HG02970 (cell line): ENCODE data around the gene PLCG1.

Experiments
- ATAC-seq: cut with Tn5 transposase; IDR thresholded peaks from one replicate; pipeline ENCODE4 v1.9.1; 2021; ENCODE audit warnings: mild to moderate bottlenecking, moderate library complexity, moderate number of reproducible peaks; ENCODE audit not compliant: unreplicated experiment, low FRiP score

PLCG1 gene

DNA sequence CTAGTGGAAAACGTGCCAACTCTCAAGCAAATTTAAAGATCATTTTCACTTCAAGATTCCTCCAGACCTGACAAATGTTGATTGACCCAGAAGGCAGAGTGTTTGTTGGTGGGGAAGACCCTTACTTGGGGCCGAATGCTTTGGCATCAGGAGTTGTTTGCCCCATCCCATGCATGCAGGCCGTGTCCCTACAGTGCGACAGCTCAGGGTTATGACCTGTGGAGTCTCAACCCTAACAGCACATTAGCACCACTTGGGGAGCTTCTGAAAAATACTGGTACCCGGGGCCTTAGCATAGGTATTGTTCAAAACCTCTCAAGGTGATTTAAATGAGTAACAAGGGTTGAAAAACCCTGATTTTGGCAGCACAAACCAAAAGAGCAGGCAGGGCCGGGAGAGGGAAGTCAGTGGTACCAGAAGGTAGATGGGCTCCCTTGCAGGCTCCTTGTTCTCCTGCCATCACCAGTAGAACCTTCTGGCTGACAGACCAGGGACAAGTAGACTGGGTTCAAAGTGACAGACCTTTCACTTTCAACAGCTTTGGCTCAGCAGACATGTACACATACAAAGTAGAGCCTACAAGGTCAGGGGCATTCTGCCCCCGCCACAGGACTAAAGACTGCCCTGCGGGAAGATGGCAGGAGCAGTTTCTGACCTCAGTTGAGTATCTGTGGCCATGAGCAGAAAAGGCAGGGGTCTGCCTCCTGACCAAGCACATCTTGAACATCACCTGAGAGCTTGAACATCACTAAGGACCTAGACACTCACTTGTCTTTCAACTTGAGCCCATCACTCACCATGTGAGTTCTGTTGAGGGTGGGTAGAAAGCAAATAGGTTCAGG, 39.6 kb downstream of the PLCG1 start:
- no peak for ATAC-seq

- ATAC-seq = no peak
Measured at GRCh38 chr20:41177636-41178035, 40.3 kb downstream of the PLCG1 start.

GRCh38 chr20:41178495-41178894, 41.2 kb downstream of the PLCG1 start:
- ATAC-seq = no peak

GRCh38 chr20:41178904-41179432, 41.6 kb downstream of the PLCG1 start:
- ATAC-seq = no peak

GRCh38 chr20:41179961-41180360, 42.6 kb downstream of the PLCG1 start:
- ATAC-seq = no peak

- ATAC-seq = no peak
Measured at GRCh38 chr20:41180599-41181333, 43.4 kb downstream of the PLCG1 start.

DNA sequence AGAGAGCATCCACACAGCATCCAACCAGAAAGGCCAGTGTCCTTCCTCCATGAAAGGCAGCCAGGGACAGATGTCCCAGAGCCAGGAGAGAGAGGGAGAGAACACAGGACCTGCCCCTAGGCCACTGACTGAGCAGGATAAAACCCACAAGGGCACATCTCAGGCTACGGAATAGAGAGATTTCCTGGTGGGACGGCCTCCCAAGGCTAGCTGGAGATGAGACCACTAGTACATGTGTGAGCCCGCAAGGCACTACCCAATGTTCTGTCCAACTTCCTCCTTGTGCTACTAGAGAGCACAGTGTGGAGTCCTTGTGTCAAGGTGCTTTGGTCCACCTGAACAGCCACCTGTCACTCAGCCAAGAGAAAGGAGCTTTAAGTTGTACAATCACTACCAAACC, 44.2 kb downstream of the PLCG1 start:
- ATAC-seq = no peak

DNA sequence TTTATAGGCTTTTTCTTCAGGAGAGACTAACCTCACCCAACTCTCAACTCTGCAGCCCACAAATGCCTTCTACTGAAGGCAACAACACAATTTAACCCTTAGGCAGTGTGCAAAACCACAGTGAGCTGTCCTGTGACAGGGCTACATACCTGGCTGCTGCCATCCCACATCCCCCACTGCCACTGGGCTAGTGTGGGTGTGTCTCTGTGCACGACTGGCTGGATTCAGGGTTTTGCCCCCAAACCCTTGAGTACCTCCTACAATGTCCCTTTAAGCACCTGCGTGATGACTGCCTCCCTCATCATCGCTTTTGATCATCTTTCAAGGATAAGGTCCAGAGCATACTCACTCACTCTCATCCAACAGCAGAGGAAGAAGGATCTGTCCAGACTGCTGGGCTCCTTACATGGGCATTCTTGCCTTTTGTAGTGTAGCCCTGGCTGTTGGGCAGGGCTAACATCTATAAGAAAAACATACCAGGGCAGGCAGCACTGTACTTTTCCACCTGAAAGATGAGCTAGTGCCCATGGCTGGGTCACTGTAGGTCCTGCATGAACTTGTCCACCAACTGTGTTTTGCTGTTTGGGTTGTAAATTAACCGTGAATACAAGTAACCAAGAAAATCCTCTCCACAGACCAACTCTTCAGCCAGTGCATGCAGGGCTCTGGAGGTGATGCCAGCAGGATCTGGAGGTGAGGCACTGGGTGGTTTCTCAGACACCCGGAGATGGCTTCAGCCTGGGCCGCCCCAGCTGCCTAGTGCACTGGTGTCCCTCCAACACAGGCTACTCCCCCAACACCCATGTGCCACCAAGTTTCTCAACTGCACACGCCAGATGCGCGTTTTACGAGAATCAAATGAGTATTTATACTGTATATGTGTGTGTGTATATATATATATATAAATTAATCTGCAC, 45.2 kb downstream of the PLCG1 start:
- ATAC-seq = no peak

GRCh38 chr20:41183391-41183790, 46.0 kb downstream of the PLCG1 start:
- ATAC-seq = no peak

- no peak for ATAC-seq
Measured at GRCh38 chr20:41183831-41184230, 46.5 kb downstream of the PLCG1 start.

DNA sequence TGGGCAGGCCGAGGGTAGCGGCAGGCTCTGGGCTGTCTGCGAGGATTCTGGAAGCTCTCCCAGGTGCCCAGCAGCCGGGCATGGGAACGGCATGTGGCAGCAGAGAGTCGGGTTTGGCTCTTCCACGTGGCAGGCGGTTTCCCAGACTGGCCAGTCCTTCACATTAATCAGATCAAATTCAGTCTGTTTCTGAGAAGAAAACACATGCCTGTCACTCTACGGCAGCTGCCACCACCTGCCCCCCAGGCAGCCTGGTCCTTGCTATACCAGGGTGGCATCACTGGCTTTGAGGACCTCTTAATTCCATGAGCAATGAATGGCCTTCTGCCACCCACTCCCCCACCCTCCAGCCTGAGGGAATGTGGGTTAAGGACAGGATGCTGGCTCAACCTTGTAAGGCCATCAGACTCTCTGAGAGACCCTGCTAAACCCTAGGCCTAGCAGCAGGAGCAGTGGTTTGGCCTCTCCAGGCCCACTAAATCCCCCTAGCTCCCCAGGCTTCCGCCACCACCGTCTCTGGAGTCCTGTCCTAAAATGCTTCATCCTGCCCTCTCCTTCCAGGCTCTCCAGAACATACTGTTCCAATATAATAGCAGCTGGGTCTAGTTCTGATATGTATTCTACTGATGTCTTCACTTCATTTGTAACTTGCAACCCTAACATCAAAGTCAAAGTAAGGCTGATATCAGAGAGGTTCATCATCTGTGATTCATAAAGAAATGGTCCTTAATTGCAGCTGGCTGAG, 47.8 kb downstream of the PLCG1 start:
- no peak for ATAC-seq

DNA sequence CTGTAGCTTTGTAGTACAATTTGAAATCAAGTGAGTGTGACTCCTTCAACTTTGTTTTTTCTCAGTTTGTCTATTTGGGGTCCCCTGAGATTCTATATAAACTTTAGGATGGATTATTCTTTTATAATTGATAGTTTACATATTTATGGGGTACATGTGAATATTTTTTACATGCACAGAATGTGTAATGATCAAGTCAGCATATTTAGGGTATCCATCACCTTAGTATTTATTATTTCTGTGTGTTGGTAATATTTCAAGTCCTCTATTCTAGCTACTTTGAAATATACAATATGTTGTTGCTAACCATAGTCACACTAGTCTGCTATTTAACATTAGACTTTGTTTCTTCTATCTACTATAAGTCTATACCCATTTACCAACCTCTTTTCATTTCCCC, 50.3 kb downstream of the PLCG1 start:
- ATAC-seq = no peak

- ATAC-seq = no peak
Measured at GRCh38 chr20:41191562-41192500, 54.5 kb downstream of the PLCG1 start.

- no peak for ATAC-seq
Measured at GRCh38 chr20:41192575-41192974, 55.2 kb downstream of the PLCG1 start.

DNA sequence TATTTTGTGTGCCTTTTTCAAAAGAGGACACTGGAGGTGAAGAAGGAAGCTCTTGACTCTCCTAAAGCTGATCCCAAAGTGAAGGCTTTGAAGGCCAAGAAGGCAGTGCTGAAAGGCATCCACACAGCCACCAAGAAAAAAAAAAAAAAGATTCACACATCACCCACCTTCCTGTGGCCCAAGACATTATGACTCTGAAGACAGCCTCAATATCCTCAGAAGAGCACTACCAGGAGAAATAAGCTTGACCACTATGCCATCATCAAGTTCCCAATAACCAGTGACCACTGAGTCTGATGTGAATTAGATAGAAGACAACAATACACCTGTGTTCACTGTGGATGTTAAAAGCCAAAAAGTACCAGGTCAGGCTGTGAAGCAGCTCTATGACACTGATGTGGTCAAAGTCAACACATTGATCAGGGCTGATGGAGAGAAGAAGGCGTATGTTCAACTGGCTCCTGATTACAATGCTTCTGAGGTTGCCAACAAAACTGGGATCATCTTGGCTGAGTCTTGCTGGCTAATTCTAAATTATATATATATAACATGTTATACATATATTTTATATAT, 59.4 kb downstream of the PLCG1 start:
- ATAC-seq = no peak

GRCh38 chr20:41198443-41198842, 61.1 kb downstream of the PLCG1 start:
- ATAC-seq = no peak

DNA sequence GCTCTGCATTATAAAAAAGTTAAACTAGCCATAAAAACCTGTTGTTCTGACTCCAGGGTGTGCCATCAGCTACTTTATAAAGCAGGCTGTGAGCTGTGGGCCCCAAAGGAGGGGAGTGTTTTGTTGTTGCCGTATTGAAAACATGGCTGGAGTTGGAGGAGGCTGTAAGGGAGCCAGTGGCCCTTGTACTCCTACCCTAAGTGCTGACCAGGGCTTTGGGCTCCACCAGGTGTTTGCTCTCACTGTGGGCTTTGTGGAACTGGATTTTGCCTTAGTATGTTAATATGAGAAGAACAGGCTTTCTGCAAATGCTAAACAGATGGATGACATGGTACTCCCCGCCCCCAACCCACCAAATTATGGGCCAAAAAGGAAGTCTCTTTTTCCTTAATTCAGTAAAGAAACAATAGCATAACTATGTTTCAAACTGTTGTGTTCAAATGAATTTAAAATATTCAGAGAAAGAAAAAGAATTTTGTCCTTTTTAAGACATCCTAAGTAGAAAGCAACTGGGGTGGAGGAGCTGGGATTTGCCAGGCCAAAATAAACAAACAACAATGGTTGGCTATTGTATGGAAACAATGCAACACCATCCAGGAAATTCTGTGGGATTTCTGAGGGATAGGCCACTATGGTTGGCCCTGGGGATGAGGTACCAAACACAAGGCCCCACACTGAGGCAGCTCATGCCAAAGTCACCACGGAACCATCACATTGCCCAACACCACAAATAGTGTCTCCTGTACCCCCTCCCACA, 63.3 kb downstream of the PLCG1 start:
- ATAC-seq = no peak

DNA sequence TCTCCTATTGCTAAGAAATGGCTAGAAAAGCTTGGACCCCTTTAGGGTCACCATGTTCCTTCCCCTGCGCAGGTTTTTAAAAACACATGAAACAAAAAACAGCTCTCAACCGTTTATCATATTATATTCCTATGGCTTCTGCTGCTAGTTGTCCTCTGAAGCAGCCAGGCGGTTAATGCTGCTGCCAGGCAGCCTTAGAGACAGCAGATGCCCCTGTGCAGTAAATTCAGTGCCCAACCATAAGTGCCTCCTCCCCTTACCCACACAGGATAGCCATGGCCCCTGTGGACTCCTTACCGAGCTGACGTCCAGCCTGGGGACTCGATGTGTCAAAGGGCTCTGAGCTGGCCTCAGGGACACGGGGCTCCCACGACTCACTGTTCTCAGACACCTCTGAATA, 64.4 kb downstream of the PLCG1 start:
- ATAC-seq = no peak
